Activated CD4-positive, alpha-beta T cell treated with anti-CD3 and anti-CD28 coated beads, Interleukin-2, amount 10 ng/mL, durations not matched to agents 7 days and 5 days (primary cell): ENCODE results near the gene LTN1. TPM values are rescaled to one million over a fixed set of nuclear protein-coding genes. Genes with fewer than 3 reads are reported as not detected.
A peak's percentile ranks its signal among the peaks of the same experiment; 100 is the strongest.
"Not testable (repeated sequence)": the region's sequence is repeated elsewhere in the genome, so short reads cannot be mapped to it uniquely, and the experiment has no call there.

Experiments used
- CTCF ChIA-PET: fragments of 350-600 bp; sonication (Branson Sonifier 250); formaldehyde crosslinking; loops from one replicate; lab custom pipeline; 2021; ENCODE audit warnings: antibody characterized with exemption; lab: Charles Lee
- POLR2A ChIA-PET: fragments of 350-600 bp; sonication (Branson Sonifier 250); formaldehyde crosslinking; loops from one replicate; lab custom pipeline; 2021; ENCODE audit warnings: antibody characterized with exemption; lab: Charles Lee
- DNase-seq: peaks from one replicate; pipeline ENCODE4 v3.0.0-alpha.2; 2020
- H3K27ac Mint-ChIP-seq: one replicate; pipeline ENCODE4 v1.8.0; 2021; ENCODE audit warnings: mild to moderate bottlenecking, moderate library complexity, mixed read lengths
- H3K27me3 Mint-ChIP-seq: one replicate; pipeline ENCODE4 v1.8.0; 2021; ENCODE audit warnings: mixed read lengths
- H3K36me3 Mint-ChIP-seq: one replicate; pipeline ENCODE4 v1.8.0; 2021; ENCODE audit warnings: low read depth, mixed read lengths
- H3K4me1 Mint-ChIP-seq: one replicate; pipeline ENCODE4 v1.8.0; 2021; ENCODE audit warnings: mixed read lengths
- H3K4me3 Mint-ChIP-seq: one replicate; pipeline ENCODE4 v1.8.0; 2021; ENCODE audit warnings: mild to moderate bottlenecking, moderate library complexity, mixed read lengths
- H3K9me3 Mint-ChIP-seq: one replicate; pipeline ENCODE4 v1.8.0; 2021; ENCODE audit warnings: mixed read lengths
- total RNA-seq, 2 experiments: library from RNA; stranded (reverse); gene quantifications; one replicate each; pipeline ENCODE4 v1.2.3, GENCODE V29; 2021

The LTN1 gene
- total RNA-seq, 2 experiments from 2014 or later, result 25.7 to 27.4 TPM

GRCh38 chr21:29017639-29018237 lies 25.1 kb upstream of the LTN1 start:
- H3K27ac Mint-ChIP-seq, result peak overlapping the region; percentile 93
- peaks cover 39% of the 10 kb centered on the region for H3K4me1 Mint-ChIP-seq
- H3K36me3 Mint-ChIP-seq, result peaks cover 4% of the 10 kb centered on the region
- CTCF ChIA-PET, result interaction anchor here (1.5 kb wide), 1 partner anchor 9 kb away, joined by 6 read pairs; no protein-coding TSS in a partner anchor
- H3K4me3 Mint-ChIP-seq, result peak overlapping the region; percentile 80
- no peaks in the 10 kb centered on the region for H3K27me3 Mint-ChIP-seq
- H3K9me3 Mint-ChIP-seq, result no peaks in the 10 kb centered on the region
- DNase-seq, result no peak
- POLR2A ChIA-PET, result interaction anchor here (1.8 kb wide), 1 partner anchor 15 kb away, joined by 6 read pairs; no protein-coding TSS in a partner anchor

GRCh38 chr21:29011236-29011635 lies 18.6 kb upstream of the LTN1 start:
- H3K4me3 Mint-ChIP-seq, POLR2A ChIA-PET, H3K4me1 Mint-ChIP-seq, H3K9me3 Mint-ChIP-seq, H3K36me3 Mint-ChIP-seq, CTCF ChIA-PET, DNase-seq, H3K27ac Mint-ChIP-seq, H3K27me3 Mint-ChIP-seq: not testable (repeated sequence)

- no peak for DNase-seq
- POLR2A ChIA-PET, result no interaction called here
- CTCF ChIA-PET, result interaction anchor here (1.5 kb wide), 1 partner anchor 9 kb away, joined by 6 read pairs; no protein-coding TSS in a partner anchor
- H3K36me3 Mint-ChIP-seq, result peaks cover 8% of the 10 kb centered on the region
- no peak overlapping the region for H3K4me3 Mint-ChIP-seq
- no peaks in the 10 kb centered on the region for H3K27me3 Mint-ChIP-seq
- H3K9me3 Mint-ChIP-seq, result no peaks in the 10 kb centered on the region
- peaks cover 7% of the 10 kb centered on the region for H3K4me1 Mint-ChIP-seq
- no peak overlapping the region for H3K27ac Mint-ChIP-seq
These were observed 15.7 kb upstream of the LTN1 start for GRCh38 chr21:29008367-29008766.

GRCh38 chr21:29007810-29008209 lies 15.1 kb upstream of the LTN1 start:
- DNase-seq, result no peak
- H3K36me3 Mint-ChIP-seq, result peaks cover 8% of the 10 kb centered on the region
- no peaks in the 10 kb centered on the region for H3K27me3 Mint-ChIP-seq
- ChIA-PET CTCF (interaction anchor here (1.2 to 1.5 kb wide), 2 partner anchors 10 to 17 kb away, joined by 4 to 6 read pairs; no protein-coding TSS in a partner anchor), POLR2A (no interaction called here)
- no peaks in the 10 kb centered on the region for H3K9me3 Mint-ChIP-seq
- H3K27ac Mint-ChIP-seq, result no peak overlapping the region
- H3K4me3 Mint-ChIP-seq, result no peak overlapping the region
- H3K4me1 Mint-ChIP-seq, result peaks cover 9% of the 10 kb centered on the region

- H3K27me3 Mint-ChIP-seq, result no peaks in the 10 kb centered on the region
- ChIA-PET POLR2A (no interaction called here), CTCF (interaction anchor here (1.2 kb wide), 1 partner anchor 16 kb away, joined by 4 read pairs; no protein-coding TSS in a partner anchor)
These were observed 14.5 kb upstream of the LTN1 start for GRCh38 chr21:29007135-29007534.

GRCh38 chr21:29005696-29006095 lies 13.0 kb upstream of the LTN1 start:
- Mint-ChIP-seq H3K27me3 (no peaks in the 10 kb centered on the region), H3K36me3 (peaks cover 8% of the 10 kb centered on the region), H3K9me3 (no peaks in the 10 kb centered on the region), H3K4me3 (no peak overlapping the region), H3K4me1 (peaks cover 22% of the 10 kb centered on the region), H3K27ac (no peak overlapping the region)
- DNase-seq, result no peak
- ChIA-PET CTCF (interaction anchor here (1.4 kb wide), 1 partner anchor 8 kb away, joined by 5 read pairs; no protein-coding TSS in a partner anchor), POLR2A (no interaction called here)

More at GRCh38 chr21:29007135-29007534, 14.5 kb upstream of the LTN1 start:
- no peaks in the 10 kb centered on the region for H3K9me3 Mint-ChIP-seq
- peaks cover 8% of the 10 kb centered on the region for H3K36me3 Mint-ChIP-seq
- peaks cover 14% of the 10 kb centered on the region for H3K4me1 Mint-ChIP-seq
- no peak overlapping the region for H3K4me3 Mint-ChIP-seq
- no peak overlapping the region for H3K27ac Mint-ChIP-seq
- no peak for DNase-seq

- DNase-seq, result peak; percentile 95
- H3K36me3 Mint-ChIP-seq, result peaks cover 8% of the 10 kb centered on the region
- peak overlapping the region; percentile 87 for H3K4me3 Mint-ChIP-seq
- H3K27ac Mint-ChIP-seq, result peak overlapping the region; percentile 98
- no peaks in the 10 kb centered on the region for H3K27me3 Mint-ChIP-seq
- no peaks in the 10 kb centered on the region for H3K9me3 Mint-ChIP-seq
- ChIA-PET CTCF (interaction anchor here (0.8 to 1.2 kb wide), 2 partner anchors 9 to 19 kb away, joined by 4 to 6 read pairs; partner anchors contain the start of gene LTN1), POLR2A (interaction anchor here (0.5 to 1.2 kb wide), 8 partner anchors 10 to 168 kb away, joined by 3 to 15 read pairs (median 4); partner anchors contain the start of genes LTN1, RWDD2B and USP16)
- H3K4me1 Mint-ChIP-seq, result peaks cover 22% of the 10 kb centered on the region
These were observed 9.9 kb upstream of the LTN1 start for GRCh38 chr21:29002442-29003144.

GRCh38 chr21:28993293-28993629 lies 584 bp upstream of the LTN1 start:
- POLR2A ChIA-PET, result interaction anchor here (1.4 kb wide), 1 partner anchor 9 kb away, joined by 10 read pairs; no protein-coding TSS in a partner anchor
- peaks cover 17% of the 10 kb centered on the region for H3K36me3 Mint-ChIP-seq
- H3K27me3 Mint-ChIP-seq, result no peaks in the 10 kb centered on the region
- no peaks in the 10 kb centered on the region for H3K9me3 Mint-ChIP-seq
- H3K4me1 Mint-ChIP-seq, result peaks cover 35% of the 10 kb centered on the region
- CTCF ChIA-PET, result interaction anchor here (0.9 to 2.7 kb wide), 3 partner anchors 9 to 30 kb away, joined by 3 to 6 read pairs (median 4); no protein-coding TSS in a partner anchor
- no peak for DNase-seq
- peak overlapping the region; percentile 99 for H3K27ac Mint-ChIP-seq
- H3K4me3 Mint-ChIP-seq, result peak overlapping the region; percentile 98

GRCh38 chr21:28991861-28992525 lies 684 bp downstream of the LTN1 start:
- peak overlapping the region; percentile 98 for H3K4me3 Mint-ChIP-seq
- H3K27me3 Mint-ChIP-seq, result no peaks in the 10 kb centered on the region
- DNase-seq, result no peak
- peaks cover 19% of the 10 kb centered on the region for H3K36me3 Mint-ChIP-seq
- ChIA-PET CTCF (interaction anchor here (1.5 to 2.7 kb wide), 2 partner anchors 11 to 31 kb away, joined by 4 to 6 read pairs; no protein-coding TSS in a partner anchor), POLR2A (interaction anchor here (0.6 to 1.4 kb wide), 3 partner anchors 11 to 81 kb away, joined by 3 to 10 read pairs (median 3); no protein-coding TSS in a partner anchor)
- no peaks in the 10 kb centered on the region for H3K9me3 Mint-ChIP-seq
- peak overlapping the region; percentile 99 for H3K27ac Mint-ChIP-seq
- peaks cover 39% of the 10 kb centered on the region for H3K4me1 Mint-ChIP-seq

GRCh38 chr21:28988146-28988545 lies 4.5 kb downstream of the LTN1 start:
- H3K4me3 Mint-ChIP-seq, DNase-seq, POLR2A ChIA-PET, H3K27me3 Mint-ChIP-seq, H3K9me3 Mint-ChIP-seq, H3K27ac Mint-ChIP-seq, CTCF ChIA-PET: not testable (repeated sequence)
- H3K36me3 Mint-ChIP-seq, result peaks cover 33% of the 10 kb centered on the region
- peaks cover 32% of the 10 kb centered on the region for H3K4me1 Mint-ChIP-seq

GRCh38 chr21:28986677-28987076 lies 6.0 kb downstream of the LTN1 start:
- H3K9me3 Mint-ChIP-seq, result no peaks in the 10 kb centered on the region
- H3K4me1 Mint-ChIP-seq, result peaks cover 30% of the 10 kb centered on the region
- H3K4me3 Mint-ChIP-seq, result no peak overlapping the region
- POLR2A ChIA-PET, result no interaction called here
- peaks cover 38% of the 10 kb centered on the region for H3K36me3 Mint-ChIP-seq
- no peak overlapping the region for H3K27ac Mint-ChIP-seq
- DNase-seq, result no peak
- no peaks in the 10 kb centered on the region for H3K27me3 Mint-ChIP-seq
- CTCF ChIA-PET, result no interaction called here

- DNase-seq, result no peak
- H3K27me3 Mint-ChIP-seq, result no peaks in the 10 kb centered on the region
- H3K27ac Mint-ChIP-seq, result no peak overlapping the region
- no peaks in the 10 kb centered on the region for H3K9me3 Mint-ChIP-seq
- peaks cover 43% of the 10 kb centered on the region for H3K36me3 Mint-ChIP-seq
- H3K4me3 Mint-ChIP-seq, result no peak overlapping the region
- peaks cover 9% of the 10 kb centered on the region for H3K4me1 Mint-ChIP-seq
- CTCF ChIA-PET, result interaction anchor here (1.0 to 1.2 kb wide), 2 partner anchors 9 to 10 kb away, joined by 3 to 4 read pairs; partner anchors contain the start of gene LTN1
- POLR2A ChIA-PET, result no interaction called here
These were observed 10.0 kb downstream of the LTN1 start for GRCh38 chr21:28982637-28983036.
